HG03060 (cell line): ENCODE data around the gene SPSB4.

Experiments
- ATAC-seq: cut with Tn5 transposase; IDR thresholded peaks from one replicate; pipeline ENCODE4 v1.9.1; 2021; ENCODE audit warnings: low read depth, moderate number of reproducible peaks; ENCODE audit not compliant: unreplicated experiment

The SPSB4 gene

DNA sequence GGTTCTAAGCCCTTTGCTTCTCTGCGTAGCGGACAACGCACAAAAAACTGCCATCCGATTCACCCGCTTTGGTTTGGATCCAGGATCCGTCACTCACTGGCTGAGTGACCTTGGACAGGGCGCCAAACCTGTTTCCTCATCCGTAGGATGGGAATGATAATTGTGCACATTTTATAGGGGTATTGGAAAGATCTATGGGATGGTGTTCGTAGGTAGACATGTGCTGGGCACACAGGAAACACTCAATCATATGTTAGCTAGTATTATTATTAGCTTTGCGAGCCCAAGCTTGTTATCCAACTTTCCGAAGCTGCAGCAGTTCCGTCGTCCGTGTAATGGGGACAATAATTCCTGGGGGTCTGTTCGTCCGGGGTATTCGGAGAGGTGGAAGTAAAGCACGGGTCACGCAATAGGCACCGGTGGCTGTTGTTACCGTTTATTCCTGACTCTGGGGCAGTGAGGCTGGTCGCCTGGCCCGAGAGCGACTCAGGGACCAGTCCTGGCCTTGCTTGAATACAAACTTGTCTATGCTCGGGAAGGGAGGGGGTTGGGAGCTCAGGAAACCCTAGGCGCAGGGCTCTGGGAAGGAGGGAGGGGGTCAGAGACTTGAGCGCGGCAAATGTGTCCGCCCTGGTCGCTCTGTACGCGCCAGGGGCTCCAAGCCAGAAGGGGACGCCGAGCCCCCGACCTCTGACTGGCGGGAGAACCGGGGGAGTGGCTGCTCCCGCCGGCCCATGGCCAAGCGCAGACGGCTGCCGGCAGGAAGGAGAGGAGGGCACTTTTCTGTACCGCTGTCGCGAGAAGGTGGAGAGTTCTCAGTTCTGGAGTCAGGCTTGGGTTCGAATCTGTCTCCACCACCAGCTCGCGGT lies 1.3 kb downstream of the SPSB4 start:
- no peak for ATAC-seq

DNA sequence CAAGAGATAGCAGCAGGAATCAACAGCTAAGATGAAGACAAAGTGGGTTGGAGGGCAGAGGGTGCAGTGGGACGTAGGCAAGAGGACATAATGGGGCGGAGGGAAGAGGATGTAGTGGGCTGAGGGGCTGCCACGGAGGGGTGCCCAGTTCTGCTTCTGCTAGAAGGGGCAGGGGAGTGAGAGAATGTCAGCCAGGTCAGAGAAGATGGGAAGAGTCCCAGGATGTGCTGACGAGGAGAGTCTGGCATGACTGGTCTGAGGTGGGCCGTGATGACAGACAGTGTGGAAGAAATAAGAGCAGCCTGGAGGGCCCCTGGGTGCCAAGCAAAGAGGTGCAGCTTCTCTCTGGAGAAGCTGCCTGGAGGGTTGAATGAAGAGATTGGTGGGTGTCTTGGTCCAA lies 4.0 kb downstream of the SPSB4 start:
- no peak for ATAC-seq

DNA sequence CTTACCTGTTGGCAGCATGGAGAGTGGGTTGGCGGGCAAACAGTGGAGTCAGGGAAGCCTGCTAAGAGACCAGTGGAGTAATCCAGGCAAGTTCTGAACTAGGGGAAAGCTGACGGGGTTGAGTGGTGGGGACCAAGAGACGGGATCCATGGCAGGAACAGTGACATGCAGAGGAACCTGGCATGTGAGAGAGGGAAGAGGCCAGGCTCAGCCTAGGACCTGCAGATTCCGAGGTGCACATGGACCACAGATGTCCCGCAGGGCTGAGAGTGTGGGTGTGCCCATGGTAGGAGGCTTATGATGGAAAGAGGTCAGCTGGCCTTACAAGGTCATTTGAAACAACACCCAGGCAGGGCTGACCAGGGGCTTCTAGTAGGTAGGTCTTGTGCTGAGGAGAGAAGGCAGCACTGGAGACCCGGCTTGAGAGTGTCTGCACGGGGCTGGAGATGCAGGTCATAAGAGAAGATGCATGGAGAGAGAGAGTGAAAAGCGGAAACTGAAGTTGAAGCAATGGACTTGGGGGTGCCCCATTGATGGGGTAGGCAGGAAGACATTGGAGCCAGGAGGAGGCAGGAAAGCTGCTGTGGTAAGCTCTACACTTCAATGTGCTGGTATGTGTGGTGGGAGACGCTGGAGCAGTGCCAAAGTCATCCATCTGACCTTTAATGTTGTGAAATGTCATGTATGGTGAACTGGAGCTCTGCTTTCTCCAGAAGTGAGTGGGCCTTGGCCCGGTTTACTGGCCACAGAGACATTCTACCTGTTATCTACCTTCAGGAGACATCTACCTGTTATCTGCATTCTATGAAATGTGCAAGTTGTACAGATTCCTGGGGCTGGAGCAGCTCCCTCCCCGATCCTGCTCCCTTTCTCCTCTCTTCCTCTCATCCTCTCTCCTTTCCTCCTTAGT lies 4.6 kb downstream of the SPSB4 start:
- no peak for ATAC-seq

DNA sequence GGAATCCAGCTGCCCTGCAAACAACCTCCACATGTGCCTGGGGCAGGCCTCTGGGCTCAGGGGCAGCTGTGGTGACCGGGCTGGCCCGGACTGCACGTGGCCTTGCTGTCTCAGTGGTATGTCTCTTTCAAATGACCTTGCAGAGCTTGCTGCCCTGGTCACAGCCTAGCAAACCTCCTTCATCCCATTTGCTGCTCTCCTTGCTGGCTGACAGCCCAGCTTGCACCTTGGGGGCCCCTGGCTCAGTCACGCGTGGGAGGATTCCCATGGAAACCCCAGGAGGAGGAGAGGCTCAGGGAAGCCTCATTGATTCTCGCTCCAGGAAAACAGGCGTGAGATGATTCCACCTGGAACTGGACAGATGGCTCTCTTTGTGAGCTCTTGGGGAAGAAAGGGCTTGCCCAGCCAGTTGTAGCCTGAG lies 5.6 kb downstream of the SPSB4 start:
- no peak for ATAC-seq

DNA sequence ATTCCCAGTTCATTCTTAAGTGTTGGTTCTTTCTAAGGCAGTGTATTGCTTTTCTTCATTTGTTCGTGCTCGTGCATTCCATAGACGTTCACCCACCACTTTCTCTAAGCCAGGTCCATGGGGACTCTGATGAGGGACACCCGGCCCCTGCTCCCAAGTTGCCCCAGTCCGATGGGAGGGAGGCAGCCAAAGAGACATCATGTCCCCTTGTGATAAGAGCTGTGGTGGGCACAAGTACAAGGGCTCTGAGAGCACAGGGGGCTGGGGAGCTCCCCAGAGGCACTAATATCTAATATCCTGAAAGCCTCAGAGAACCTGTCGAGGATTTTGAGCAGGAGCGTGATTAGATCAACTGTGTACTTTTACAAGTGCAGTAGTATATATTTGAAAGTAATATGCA lies 6.3 kb downstream of the SPSB4 start:
- no peak for ATAC-seq

DNA sequence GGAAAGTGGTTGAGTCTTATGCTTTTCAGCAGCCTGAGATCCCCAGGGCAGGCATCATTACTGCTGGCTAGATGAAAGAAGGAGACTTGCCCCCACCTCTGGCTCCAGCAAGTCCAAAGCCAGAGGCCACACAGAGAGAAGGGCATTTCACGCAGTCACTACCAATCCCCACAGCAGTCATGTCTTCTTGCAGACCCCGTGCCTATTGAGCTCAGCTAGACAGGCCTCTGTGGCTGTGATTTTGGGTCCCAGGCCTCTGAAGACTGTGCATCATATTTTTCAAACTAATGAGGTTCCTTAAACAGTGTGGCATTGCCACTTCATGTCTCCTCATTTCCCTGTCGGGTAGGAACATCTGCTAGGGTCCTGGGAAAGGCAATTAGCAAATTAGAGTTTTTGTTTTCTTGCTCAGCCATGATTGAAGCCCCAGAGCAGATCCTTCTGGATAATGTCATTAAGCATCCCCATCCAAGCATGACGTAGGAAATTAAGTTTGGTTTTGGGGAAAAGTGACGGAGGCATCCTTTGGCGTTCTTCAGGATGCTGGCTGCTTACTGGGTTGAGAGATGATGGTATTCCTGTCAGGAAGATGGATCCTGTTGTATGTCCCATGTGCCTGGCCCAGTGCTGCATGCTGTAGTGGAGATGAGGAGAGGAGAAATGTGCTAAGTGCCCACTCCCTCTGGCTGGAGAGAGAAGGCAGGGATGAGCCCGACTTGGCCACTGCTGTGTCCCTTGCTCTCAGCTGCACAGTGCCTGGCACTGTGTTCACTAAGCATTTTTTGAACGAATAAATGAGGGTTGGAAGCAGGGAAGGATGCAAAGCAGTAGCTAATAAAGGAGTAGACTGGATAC lies 7.0 kb downstream of the SPSB4 start:
- ATAC-seq: no peak

DNA sequence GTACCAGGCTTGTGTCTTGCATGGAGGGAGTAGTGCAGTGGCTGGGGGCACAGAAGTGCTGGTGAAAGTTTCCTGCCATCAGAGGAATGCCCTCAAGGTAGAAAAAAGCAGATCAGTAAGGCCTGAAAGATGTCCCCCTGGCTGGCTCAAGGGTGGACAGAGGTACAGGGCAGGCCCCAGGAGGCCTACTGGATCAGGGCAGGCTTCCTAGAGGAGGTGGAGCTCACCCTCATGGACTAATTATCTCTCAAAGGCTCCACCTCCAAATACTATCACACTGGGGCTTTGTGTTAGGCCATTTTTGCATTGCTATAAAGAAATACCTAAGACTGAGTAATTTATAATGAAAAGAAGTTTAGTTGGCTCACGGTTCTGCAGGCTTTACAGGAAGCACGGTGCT lies 7.8 kb downstream of the SPSB4 start:
- no peak for ATAC-seq

DNA sequence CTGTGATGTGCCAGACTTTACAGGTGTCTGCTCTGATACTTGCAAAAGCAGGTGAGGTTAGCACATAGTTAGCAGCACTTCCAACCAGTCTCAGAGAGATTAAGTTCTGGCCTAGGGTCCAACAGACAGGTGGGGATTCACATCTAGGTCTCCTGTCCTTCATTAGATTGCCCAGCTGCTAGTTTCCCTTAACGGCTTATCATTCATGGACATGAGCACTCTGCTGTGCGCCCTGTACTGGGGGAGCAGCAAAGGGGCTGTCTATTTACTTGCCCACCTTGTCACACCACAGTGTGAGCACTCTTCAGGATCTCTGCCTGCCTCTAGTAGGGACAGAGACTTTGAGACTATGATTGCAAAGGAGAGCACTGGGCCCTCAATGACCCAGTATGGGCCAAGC lies 8.7 kb downstream of the SPSB4 start:
- no peak for ATAC-seq

DNA sequence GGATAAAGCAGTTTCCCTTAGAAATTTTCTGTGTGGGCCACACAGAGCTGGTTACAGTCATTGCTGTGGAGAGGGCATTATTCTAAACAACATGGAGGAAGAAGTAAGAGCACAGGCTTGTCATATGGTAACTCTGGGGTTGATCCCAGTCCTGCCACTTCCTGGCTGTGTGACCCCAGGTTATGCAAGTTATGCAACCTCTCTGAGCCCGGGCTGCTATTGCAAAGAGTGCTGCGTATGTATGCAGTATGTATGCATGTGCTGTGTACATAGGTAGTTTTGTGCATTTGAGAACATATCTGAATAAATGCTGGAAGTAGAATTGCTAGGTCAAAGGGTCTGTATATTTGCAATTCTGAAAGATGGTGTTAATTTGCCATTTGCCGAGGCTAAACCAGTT lies 9.2 kb downstream of the SPSB4 start:
- ATAC-seq: no peak

DNA sequence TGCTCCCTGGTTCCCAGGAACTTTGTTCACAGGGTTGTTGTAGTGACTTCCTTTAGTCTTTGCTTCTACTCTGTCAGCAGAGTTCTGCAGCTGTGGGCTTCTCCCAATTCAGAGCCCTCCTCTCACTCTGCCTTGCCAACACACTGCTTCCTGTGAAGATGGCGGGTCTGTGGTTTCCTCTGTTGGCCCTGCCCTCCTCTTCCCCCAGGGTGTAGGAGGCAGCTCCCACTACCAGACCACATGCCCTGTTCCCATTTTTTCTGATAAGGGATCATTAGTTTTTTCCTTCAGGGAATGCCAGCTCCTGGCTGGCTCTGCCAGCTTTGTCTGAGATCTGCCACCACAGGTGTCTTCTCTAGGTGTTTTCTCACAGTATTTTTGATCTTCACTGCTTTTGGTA lies 12.7 kb downstream of the SPSB4 start:
- ATAC-seq: no peak

DNA sequence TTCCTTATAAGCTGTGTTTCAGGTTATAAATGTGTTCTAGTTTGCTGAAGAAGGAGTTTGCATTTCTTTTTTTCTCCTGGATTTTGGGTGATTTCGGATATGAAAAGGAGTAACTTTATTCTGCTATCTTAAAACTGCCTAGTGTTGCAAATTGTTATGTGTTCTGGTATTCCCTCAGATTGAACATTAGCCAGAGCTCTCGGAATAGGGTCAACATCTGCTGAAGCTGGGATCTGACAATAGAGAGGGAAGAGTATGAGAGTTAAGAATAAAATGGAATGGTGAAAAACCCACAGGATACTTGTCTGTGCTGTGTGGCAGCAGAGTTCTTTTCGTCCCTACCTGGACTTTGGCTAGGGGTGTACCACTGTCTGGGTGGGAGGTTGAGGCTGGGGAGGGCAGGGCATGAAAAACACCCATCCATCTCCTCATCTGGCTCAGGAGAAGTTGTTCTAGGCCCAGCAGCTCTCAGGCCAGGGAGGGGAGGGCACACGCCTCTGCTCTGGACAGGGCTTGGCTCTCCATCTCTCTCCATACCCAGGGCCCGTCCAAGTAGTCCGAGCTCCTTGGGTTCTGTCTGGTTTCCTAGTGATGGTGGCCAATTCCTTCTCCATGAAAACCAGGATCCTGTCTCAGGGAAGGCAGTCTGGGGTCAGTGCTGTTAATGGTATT lies 13.2 kb downstream of the SPSB4 start:
- ATAC-seq: no peak

DNA sequence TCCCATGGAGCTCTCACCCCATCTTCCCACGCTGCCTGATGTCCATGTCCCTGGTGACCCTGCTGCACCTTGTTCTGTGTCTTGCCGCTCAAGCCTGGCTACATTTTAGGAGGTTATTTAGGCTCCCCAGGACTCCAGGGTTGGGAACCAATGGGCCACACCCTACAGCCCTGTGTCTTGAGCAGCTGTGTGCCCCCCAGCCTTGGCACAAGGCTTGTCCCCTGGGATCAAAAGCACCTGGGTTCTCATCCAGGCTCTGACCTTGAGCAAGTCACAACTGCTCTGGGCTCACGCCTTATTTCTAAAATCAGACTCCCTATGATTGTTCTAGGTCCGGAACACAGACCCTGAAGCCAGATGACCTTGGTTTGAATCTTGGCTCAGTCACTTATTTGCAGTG lies 14.1 kb downstream of the SPSB4 start:
- no peak for ATAC-seq

DNA sequence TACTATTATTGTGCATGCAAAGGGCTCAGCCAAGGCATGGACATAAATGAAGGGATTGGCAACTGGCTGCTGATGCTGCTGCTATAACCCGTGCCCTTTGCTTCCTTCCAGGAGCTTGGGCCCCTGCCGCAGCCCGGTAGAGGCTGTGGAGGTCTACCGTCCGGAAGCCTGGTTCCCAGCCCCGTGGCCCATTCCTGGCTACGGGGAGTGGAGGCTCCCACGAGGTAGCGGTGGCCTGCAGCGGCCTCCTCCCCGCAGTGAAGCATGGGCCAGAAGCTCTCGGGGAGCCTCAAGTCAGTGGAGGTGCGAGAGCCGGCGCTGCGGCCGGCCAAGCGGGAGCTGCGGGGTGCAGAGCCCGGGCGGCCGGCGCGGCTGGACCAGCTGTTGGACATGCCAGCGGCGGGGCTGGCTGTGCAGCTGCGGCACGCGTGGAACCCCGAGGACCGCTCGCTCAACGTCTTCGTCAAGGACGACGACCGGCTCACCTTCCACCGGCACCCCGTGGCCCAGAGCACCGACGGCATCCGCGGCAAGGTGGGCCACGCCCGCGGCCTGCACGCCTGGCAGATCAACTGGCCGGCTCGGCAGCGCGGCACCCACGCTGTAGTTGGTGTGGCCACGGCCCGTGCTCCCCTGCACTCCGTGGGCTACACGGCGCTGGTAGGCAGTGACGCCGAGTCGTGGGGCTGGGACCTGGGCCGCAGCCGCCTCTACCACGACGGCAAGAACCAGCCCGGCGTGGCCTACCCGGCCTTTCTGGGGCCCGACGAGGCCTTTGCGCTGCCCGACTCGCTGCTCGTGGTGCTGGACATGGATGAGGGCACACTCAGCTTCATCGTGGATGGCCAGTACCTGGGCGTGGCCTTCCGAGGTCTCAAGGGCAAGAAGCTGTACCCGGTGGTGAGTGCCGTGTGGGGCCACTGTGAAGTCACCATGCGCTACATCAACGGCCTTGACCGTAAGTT lies 15.0 kb downstream of the SPSB4 start:
- no peak for ATAC-seq

DNA sequence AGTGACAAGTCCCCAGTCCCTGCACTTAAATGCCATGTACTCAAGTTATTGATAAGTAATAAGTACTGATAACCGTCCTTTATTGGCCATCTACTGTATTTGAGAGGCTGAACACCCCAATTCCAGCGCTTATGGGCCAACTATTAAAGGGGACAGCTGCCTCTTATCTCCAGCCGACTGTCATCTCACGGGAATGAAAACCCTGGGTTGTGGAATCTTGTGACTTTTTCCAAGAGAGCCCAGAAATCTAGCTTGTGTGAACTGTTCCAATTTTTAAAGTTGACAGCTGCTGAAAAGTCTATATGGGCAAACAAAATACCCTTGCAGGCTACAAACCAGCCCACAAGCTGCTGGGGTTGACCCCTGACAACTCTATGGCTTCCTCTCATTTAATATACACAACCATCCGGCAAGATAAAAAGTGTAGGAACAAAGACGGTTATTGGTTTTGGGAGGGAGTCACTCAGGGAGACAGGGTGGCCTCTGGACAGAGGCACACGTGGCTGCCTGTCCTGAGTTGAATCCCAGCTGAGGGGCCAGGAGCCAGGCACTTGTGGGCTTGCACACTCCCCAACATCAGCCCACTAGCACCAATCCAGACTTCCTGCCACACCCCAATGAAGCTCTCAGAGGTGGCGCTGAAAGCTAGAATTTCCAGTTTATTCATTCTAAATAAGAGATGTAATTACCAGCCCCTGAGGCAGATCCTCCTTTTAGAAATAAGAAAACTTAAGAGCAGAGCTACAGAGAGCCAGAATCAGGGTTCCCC lies 16.2 kb downstream of the SPSB4 start:
- ATAC-seq: no peak

DNA sequence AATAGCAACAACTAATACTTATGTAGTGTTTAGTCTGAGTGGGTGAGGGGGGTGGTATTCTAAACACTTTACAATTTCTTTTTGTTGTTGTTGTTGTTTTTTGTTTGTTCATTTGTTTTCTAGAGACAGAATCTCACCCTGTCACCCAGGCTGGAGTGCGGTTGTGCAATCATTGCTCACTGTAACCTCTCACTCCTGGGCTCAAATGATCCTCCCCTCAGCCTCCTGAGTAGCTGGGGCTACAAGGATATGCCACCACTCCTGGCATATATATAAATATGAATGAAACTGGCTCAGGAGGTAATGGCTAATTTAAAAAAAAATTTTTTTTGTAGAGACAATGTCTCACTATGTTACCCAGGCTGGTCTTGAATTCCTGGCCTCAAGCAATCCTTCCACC lies 19.1 kb downstream of the SPSB4 start:
- no peak for ATAC-seq

DNA sequence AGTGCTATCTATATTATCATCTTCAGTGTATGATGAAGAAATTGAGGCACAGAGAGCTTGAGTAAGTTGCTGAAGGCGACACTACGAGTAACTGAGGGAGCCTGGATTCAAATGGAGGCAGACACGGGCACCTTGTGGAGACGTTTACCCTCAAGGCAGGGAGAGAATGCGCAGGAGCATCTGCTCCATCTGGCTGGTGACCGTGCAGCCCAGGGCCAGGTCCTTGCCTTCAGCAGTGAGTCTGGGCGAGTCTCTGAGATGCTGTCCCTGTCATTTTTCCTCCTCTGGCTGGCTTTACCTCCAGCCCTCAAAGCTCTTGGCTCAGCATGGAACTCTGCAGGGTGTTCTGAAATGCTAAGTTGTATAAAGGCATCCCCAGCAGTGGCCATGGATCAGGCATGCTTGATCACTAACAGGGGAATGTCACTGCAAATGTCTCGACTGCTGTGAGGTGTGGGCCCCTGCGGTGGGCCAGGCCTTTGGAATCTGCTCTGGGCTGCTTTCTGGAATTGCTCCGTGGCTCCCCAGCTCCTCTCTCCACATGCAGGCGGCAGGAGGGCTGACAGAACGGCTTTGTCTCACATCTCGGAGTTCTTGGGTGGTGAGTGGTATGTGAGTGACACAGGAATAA lies 19.7 kb downstream of the SPSB4 start:
- ATAC-seq: no peak

DNA sequence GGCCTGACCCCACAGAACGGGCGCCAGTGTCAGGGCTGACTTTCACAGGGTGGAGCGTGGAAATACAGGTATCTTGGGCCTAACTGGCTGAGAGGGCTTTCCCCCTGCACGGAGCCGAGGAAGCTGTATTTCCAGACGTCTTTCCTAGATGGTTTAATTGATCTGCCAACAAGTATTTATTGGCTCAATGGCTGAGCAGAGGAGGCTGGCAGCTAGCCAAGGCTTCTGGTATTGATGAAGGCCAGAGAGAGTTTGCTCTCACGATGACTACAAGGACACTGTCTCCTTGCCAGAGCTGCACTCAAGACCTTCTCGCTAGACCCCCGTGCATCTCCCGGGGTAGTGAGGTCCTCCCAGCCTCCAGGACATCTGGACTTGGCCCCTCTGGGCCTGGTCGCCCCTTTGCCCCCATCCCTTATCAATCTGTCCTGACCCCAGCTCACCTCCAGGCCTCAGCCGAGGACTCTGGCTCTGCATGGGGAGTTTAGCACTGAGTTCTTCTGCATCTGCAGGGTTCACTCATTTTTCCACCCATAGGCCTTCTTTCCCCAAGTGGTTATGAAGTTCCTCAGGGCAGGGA lies 20.6 kb downstream of the SPSB4 start:
- no peak for ATAC-seq

DNA sequence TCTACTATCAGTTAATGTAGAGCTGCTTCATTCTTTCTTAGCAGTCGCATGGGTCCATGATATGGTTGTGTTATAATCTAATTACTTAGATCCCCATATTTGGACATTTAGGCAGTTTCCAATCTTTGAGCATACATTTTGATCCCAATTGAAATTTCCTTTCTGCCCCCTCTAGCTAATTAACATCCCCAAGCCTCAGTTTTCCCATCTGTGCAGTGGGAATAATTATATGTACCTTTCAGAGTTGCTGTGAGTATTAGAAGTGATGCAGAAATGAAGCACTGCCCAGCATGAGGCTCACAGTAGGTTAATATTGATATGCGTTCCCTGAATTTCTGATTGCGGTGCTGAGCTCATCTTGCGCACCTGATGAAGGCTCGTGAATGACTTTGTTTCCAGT lies 21.8 kb downstream of the SPSB4 start:
- ATAC-seq: no peak
